Heart right ventricle (tissue), 16 donors: ENCODE measurements around the gene PRDM8. TPM values are rescaled to one million over a fixed set of nuclear protein-coding genes. Genes with fewer than 3 reads are reported as not detected.
A peak's percentile ranks its signal among the peaks of the same experiment; 100 is the strongest.

Source experiments
- ATAC-seq, 8 donors: fragments of 200-7000 bp; cut with Tn5 transposase; one replicate each; pipeline ENCODE4 v1.9.1; 2020; ENCODE audit warnings: mild to moderate bottlenecking in 8 of 8, moderate library complexity in 8 of 8, moderate number of reproducible peaks in 1 of 8
- DNase-seq, 2 donors: peaks; one replicate each; pipeline ENCODE4 v3.0.0-alpha.2; 2020
- H3K27ac ChIP-seq, 10 donors: fragments of 200-600 bp; sonication (generic) in 2 of 10; one replicate each; pipeline versions ENCODE4 v1.5.0 to v1.8.0; 2020 to 2022; ENCODE audit warnings: mild to moderate bottlenecking in 3 of 10
- H3K27me3 ChIP-seq, 7 donors: fragments of 200-600 bp; one replicate each; pipeline ENCODE4 v1.8.0; 2021 to 2022; ENCODE audit warnings: mild to moderate bottlenecking in 2 of 7
- H3K36me3 ChIP-seq, 9 donors: fragments of 200-600 bp; sonication (generic) in 1 of 9; one replicate each; pipeline versions ENCODE4 v1.5.0 to v1.8.0; 2020 to 2022; ENCODE audit warnings: mild to moderate bottlenecking in 2 of 9
- H3K4me1 ChIP-seq, 9 donors: fragments of 200-600 bp; sonication (generic) in 1 of 9; one replicate each; pipeline versions ENCODE4 v1.5.0 to v1.8.0; 2020 to 2022; ENCODE audit warnings: mild to moderate bottlenecking in 4 of 9
- H3K4me3 ChIP-seq, 10 donors: fragments of 200-600 bp; sonication (generic) in 2 of 10; one replicate each; pipeline versions ENCODE4 v1.5.0 to v1.8.0; 2020 to 2022; ENCODE audit warnings: mild to moderate bottlenecking in 7 of 10, moderate library complexity in 2 of 10
- H3K9me3 ChIP-seq, 11 donors: fragments of 200-600 bp in 10 of 11; sonication (generic) in 2 of 11; one replicate each; pipeline versions ENCODE4 v1.5.0 to v1.8.0; 2013 to 2022; ENCODE audit warnings: mild to moderate bottlenecking in 2 of 11, control low read depth in 1 of 11, moderate library complexity in 1 of 11
- CTCF ChIP-seq, 9 donors: fragments of 200-600 bp; sonication (generic) in 2 of 9; IDR thresholded peaks; one replicate each; pipeline versions ENCODE4 v1.5.0 to v1.8.0; 2021 to 2022; ENCODE audit warnings: antibody characterized with exemption in 9 of 9, mild to moderate bottlenecking in 5 of 9, moderate library complexity in 1 of 9
- WGBS, 2 donors: extraction: QIAGEN DNeasy Blood & Tissue Kit; methylation state at CpG; one replicate each; pipeline ENCODE4 v1.1.7; 2013; ENCODE audit warnings: inconsistent platforms in 1 of 2; 5-methylcytosine and 5-hydroxymethylcytosine counted together
- intact Hi-C, 10 donors: fragments of 100-400 bp; cut with DNase I; formaldehyde crosslinking; loops; one replicate each; pipeline versions ENCODE4 v1.11.1 to v1.14.2; 2022
- polyA plus RNA-seq, 2 donors: library from polyadenylated mRNA; stranded (reverse); fragments of 200-250 nt; gene quantifications; one replicate each; pipeline ENCODE4 v1.2.3, GENCODE V29; 2013
- total RNA-seq, 10 donors: library from RNA; stranded (reverse); fragmentation: NEBNext Ultra II Directional in 3 of 10; extraction: Animal tissue kit (Norgen Biotek cat#: 25700) in 3 of 10; gene quantifications; one replicate each; pipeline versions ENCODE4 v1.2.1 to v1.2.4, GENCODE V29; 2021 to 2023
- donor health status: Arrhythmogenic right ventricular cardiomyopathy.
- donor health status: ischemic (EF 13 %, LVEDD 7.1; RV severe dilation, severe dysfunction).
- donor health status: healthy with polysubstance abuse.
- donor health status: DM: no; HTN: yes; CAD: no.
- donor health status: DM: no; HTN: no; CAD: no.
- donor health status: ischemic (EF 25% LVEDD 6.9; RV normal size, moderate dysfunction).
- donor health status: ischemic (EF 25% LVEDD 5.7; RV mildly dilated, moderate dysfunction).
- donor health status: healthy.
- donor health status: DM: yes; HTN: yes; CAD: no.
- donor health status: Ischemic cardiomyopathy.
- donor health status: ischemic (EF 35%, LVEDD 5.7; RV mildly dilated, moderate dysfunction).
- donor health status: nonischemic (EF 11% LVEDD 7.7; RV severe dilation, severe dysfunction).
- donor health status: DM: yes; HTN: yes; CAD: no.
- donor health status: PGD.
- donor health status: ischemic (EF 29% LVEDD 5.4; RV normal size, mild dysfunction).
- donor health status: nonischemic (EF 23%, LVEDD 6.1; RV moderate dilation, normal function).

PRDM8 gene
- total and polyA plus RNA-seq, 12 donors = 0.23 to 1.9 (median 0.67) TPM

- H3K36me3 ChIP-seq = no peaks in the 10 kb centered on the region
- intact Hi-C loops = no loop called here
- peaks cover 0 to 21% (median 10%) of the 10 kb centered on the region in 9 donors for H3K4me1 ChIP-seq
- peaks cover 0 to 98% (median 83%) of the 10 kb centered on the region in 7 donors for H3K27me3 ChIP-seq
- no peak overlapping the region for H3K4me3 ChIP-seq
- TF ChIP-seq CTCF (IDR thresholded peaks at IDR 0.05) = no peak
- H3K27ac ChIP-seq = no peak overlapping the region
- WGBS, 2 donors = 49 to 53% methylated on average over 2 of the region's 2 CpGs
- no peaks in the 10 kb centered on the region for H3K9me3 ChIP-seq
- DNase-seq (no peak), ATAC-seq (peak in 1 of 8 donors; percentile 56)
Observed at GRCh38 chr4:80192937-80193336, 4.4 kb upstream of the PRDM8 start.

GRCh38 chr4:80195441-80196140 lies 1.7 kb upstream of the PRDM8 start:
- DNase-seq = no peak
- Histone ChIP-seq H3K4me3 (peak overlapping the region in 1 of 10 donors; percentile 50), H3K36me3 (no peaks in the 10 kb centered on the region), H3K4me1 (peaks cover 0 to 27% (median 10%) of the 10 kb centered on the region in 9 donors), H3K27me3 (peaks cover 0 to 97% (median 83%) of the 10 kb centered on the region in 7 donors), H3K9me3 (no peaks in the 10 kb centered on the region), H3K27ac (no peak overlapping the region)
- WGBS, 2 donors = 57 to 71% methylated on average over 2 of the region's 2 CpGs
- intact Hi-C loops = no loop called here
- ATAC-seq = no peak
- TF ChIP-seq CTCF (IDR thresholded peaks at IDR 0.05) = no peak

DNA sequence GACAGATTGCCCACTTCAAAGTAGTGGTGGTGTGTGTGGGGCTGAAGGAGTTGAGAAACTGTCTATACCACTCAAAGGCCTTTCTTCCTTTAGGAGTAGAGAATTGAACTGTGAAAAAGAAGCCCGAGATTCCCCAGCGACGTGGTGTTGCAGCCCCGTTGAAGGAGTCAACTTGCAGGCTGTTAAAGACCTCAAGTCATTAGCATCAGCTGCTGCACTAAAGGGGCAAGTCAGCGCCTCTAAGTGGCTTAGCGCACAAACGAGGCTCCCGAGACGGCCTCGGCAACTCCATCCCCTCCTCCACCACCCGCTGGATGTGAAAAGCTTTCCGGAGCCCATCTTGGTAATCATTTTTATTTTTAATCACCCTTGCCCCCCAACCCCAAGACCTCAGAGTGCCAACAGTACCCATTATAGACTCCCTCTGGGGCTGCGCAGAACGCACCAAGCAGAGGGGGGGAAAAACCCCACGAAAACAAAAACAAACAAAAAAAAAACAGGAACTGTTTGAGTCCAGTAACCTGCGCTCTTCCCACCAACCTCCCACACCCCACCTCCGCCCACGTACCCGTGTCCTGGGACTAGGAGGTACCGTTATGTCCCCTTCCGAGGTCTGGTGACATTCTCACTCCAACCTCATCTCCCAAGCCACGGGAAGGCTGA lies 913 bp upstream of the PRDM8 start:
- no peaks in the 10 kb centered on the region for H3K9me3 ChIP-seq
- H3K27me3 ChIP-seq = peaks cover 0 to 98% (median 86%) of the 10 kb centered on the region in 7 donors
- DNase-seq = no peak
- peak overlapping the region in 6 of 10 donors; percentile 42 to 53 (median 47) for H3K4me3 ChIP-seq
- peak overlapping the region in 1 of 10 donors; percentile 34 for H3K27ac ChIP-seq
- 18 to 31% methylated on average over 22 of the region's 22 CpGs for WGBS, 2 donors
- H3K4me1 ChIP-seq = peaks cover 0 to 29% (median 10%) of the 10 kb centered on the region in 9 donors
- intact Hi-C loops = no loop called here
- ATAC-seq = peak in 3 of 8 donors; percentile 5 to 31 (median 30)
- no peaks in the 10 kb centered on the region for H3K36me3 ChIP-seq
- no peak for TF ChIP-seq CTCF (IDR thresholded peaks at IDR 0.05)

- Histone ChIP-seq H3K27ac (no peak overlapping the region), H3K27me3 (peaks cover 3 to 94% (median 80%) of the 10 kb centered on the region in 7 donors), H3K4me1 (peaks cover 0 to 40% (median 16%) of the 10 kb centered on the region in 9 donors), H3K9me3 (no peaks in the 10 kb centered on the region), H3K4me3 (peak overlapping the region in 9 of 10 donors; percentile 22 to 53 (median 44)), H3K36me3 (no peaks in the 10 kb centered on the region)
- peak in 4 of 8 donors; percentile 17 to 53 (median 31) for ATAC-seq
- TF ChIP-seq CTCF (IDR thresholded peaks at IDR 0.05) = no peak
- 11 to 19% methylated on average over 44 to 45 of the region's 45 CpGs for WGBS, 2 donors
- intact Hi-C loops = no loop called here
- no peak for DNase-seq
Observed at GRCh38 chr4:80197601-80198440, 518 bp downstream of the PRDM8 start.
